ENCODE data around the gene LHX4. TPM values are rescaled to one million over a fixed set of nuclear protein-coding genes. Genes with fewer than 3 reads are reported as not detected.

Gene LHX4
- total and polyA plus RNA-seq, 2 of the 8 experiments (the other 6 are each of a cell fraction or from before 2014, with no cell fraction given): 0.85 to 4.9 TPM

- no peak for DNase-seq (ENCODE audit: low read depth in 1 of 2, low spot score in 2 of 2)
- Histone ChIP-seq H3K27ac (ENCODE audit: low read depth, low read length) (no peak overlapping the region), H2BK12ac (ENCODE audit: low read depth, low read length) (no peak overlapping the region), H4K20me1 (replicated peaks in 1 of 2; ENCODE audit: control insufficient read depth in 1 of 2, insufficient read depth in 2 of 2, low read length in 2 of 2) (peaks cover 4 to 8% of the 10 kb centered on the region in 2 experiments), H3K9ac (replicated peaks in 1 of 4; ENCODE audit: extremely low read depth in 1 of 4, low read depth in 3 of 4, low read length in 3 of 4) (no peak overlapping the region), H3K23ac (ENCODE audit: insufficient read length) (no peak overlapping the region), H3K14ac (ENCODE audit: insufficient read length) (no peak overlapping the region), H3K4ac (replicated peaks; ENCODE audit: insufficient read length, low read depth, low read length) (no peak overlapping the region), H2AFZ (ENCODE audit: low read length) (no peak overlapping the region), H3K4me1 (replicated peaks in 1 of 4; ENCODE audit: control insufficient read depth in 3 of 4, insufficient read depth in 4 of 4, low read length in 3 of 4) (peaks cover 0 to 1% (median 0%) of the 10 kb centered on the region in 4 experiments; a peak in 1 of 7 replicates), H2BK120ac (replicated peaks; ENCODE audit: low read depth, low read length) (no peak overlapping the region), H3K4me3 (ENCODE audit: extremely low read depth in 1 of 4, insufficient read depth in 2 of 4, low read depth in 3 of 4, low read length in 4 of 4) (no peak overlapping the region), H2BK20ac (ENCODE audit: low read length) (no peak overlapping the region), H3K18ac (ENCODE audit: extremely low read depth, low read length) (no peak overlapping the region), H4K8ac (ENCODE audit: extremely low read depth, insufficient read depth, low read length) (no peak overlapping the region), H3K9me3 (ENCODE audit: insufficient read depth in 2 of 2, low read depth in 1 of 2, low read length in 1 of 2) (no peaks in the 10 kb centered on the region), H3K4me2 (ENCODE audit: insufficient read depth in 1 of 2, low read depth in 2 of 2, low read length in 2 of 2) (no peak overlapping the region), H3K56ac (replicated peaks; ENCODE audit: insufficient read length, low read depth, low read length) (no peak overlapping the region), H3K27me3 (replicated peaks in 1 of 4; ENCODE audit: control insufficient read depth in 3 of 4, extremely low read depth in 1 of 4, insufficient read depth in 3 of 4, low read length in 3 of 4) (no peaks in the 10 kb centered on the region), H4K91ac (replicated peaks; ENCODE audit: insufficient read length, low read length) (no peak overlapping the region), H3K79me2 (ENCODE audit: control insufficient read depth in 1 of 2, insufficient read depth in 2 of 2, low read length in 2 of 2) (no peaks in the 10 kb centered on the region), H3K79me1 (ENCODE audit: low read depth, low read length) (no peaks in the 10 kb centered on the region; the same call in 1 of the 2 replicates), H3K36me3 (ENCODE audit: control insufficient read depth in 2 of 4, insufficient read depth in 4 of 4, low read length in 3 of 4) (peaks cover 5 to 9% (median 6%) of the 10 kb centered on the region in 4 experiments; a peak in 4 of 8 replicates), H2AK5ac (ENCODE audit: low read depth, low read length) (no peak overlapping the region), H4K5ac (ENCODE audit: insufficient read length, low read depth, low read length) (no peak overlapping the region), H3K23me2 (ENCODE audit: low read depth, low read length) (no peaks in the 10 kb centered on the region), H2BK15ac (ENCODE audit: low read length) (no peak overlapping the region), H2BK5ac (ENCODE audit: low read depth, low read length) (no peak overlapping the region)
- POLR2A ChIA-PET (ENCODE audit: partially characterized antibody): no interaction called here
- WGBS, 2 experiments (ENCODE audit: extremely low coverage in 1 of 2, insufficient coverage in 1 of 2, insufficient read length in 1 of 2, insufficient replicate concordance in 2 of 2, low coverage in 1 of 2, low lambda C conversion rate in 2 of 2, missing lambda C conversion rate in 1 of 2): 76% methylated on average over 9 of the region's 9 CpGs; no CpG with 5 or more reads in 1 of the 2 experiments
- no peak for FAIRE-seq
- no peak for TF ChIP-seq MAX (IDR thresholded peaks at IDR 0.05)
- TF ChIP-seq TAF7 (optimal IDR thresholded peaks at IDR 0.05; ENCODE audit: borderline replicate concordance, low read depth, low read length): no peak
- TF ChIP-seq ATF3 (IDR thresholded peaks at IDR 0.05; ENCODE audit: insufficient read depth, low read depth, low read length): no peak
- TF ChIP-seq EP300 (IDR thresholded peaks at IDR 0.05; ENCODE audit: borderline replicate concordance in 1 of 2, low read depth in 2 of 2, low read length in 2 of 2): no peak
- TF ChIP-seq CHD1 (IDR thresholded peaks at IDR 0.05; ENCODE audit: low read depth, low read length): no peak
- no peak for TF ChIP-seq POLR2AphosphoS5 (IDR thresholded peaks at IDR 0.05; ENCODE audit: low read depth, low read length)
- TF ChIP-seq EGR1 (IDR thresholded peaks at IDR 0.05; ENCODE audit: borderline replicate concordance, low read depth, low read length): no peak
- no peak for TF ChIP-seq RFX5 (IDR thresholded peaks at IDR 0.05; ENCODE audit: borderline replicate concordance, low read depth, low read length)
- no peak for TF ChIP-seq ATF2 (IDR thresholded peaks at IDR 0.05; ENCODE audit: low read length)
- TF ChIP-seq TAF1 (IDR thresholded peaks at IDR 0.05; ENCODE audit: low read depth, low read length): no peak
- TF ChIP-seq NRF1 (IDR thresholded peaks at IDR 0.05; ENCODE audit: low read depth, low read length): no peak
- CTCF ChIA-PET (ENCODE audit: partially characterized antibody): interaction anchor here (0.8 to 14.4 kb wide), 13 partner anchors 7 to 169 kb away, joined by 3 to 160 read pairs (median 5); partner anchors contain the start of gene LHX4
These were observed 34.1 kb upstream of the LHX4 start for GRCh38 chr1:180195916-180196315.

All from H1 (cell line).